HEK293 (cell line): Measurements from ENCODE around the gene CADPS.

Source experiments
- CTCF ChIA-PET: fragments of 350-600 bp; formaldehyde crosslinking; extraction: SDS; loops from one replicate; lab custom pipeline; 2021; ENCODE audit warnings: antibody characterized with exemption; lab: Yijun Ruan, JAX
- POLR2A ChIA-PET: fragments of 300-600 bp; formaldehyde crosslinking; extraction: SDS; loops from one replicate; lab custom pipeline; 2020; ENCODE audit warnings: antibody characterized with exemption, inconsistent platforms; lab: Yijun Ruan, JAX
- H3K27ac ChIP-seq: fragments of 200-500 bp; sonication (Bioruptor generic); 2 replicates; pipeline ENCODE4 v1.5.1; 2014; ENCODE audit warnings: low read depth, low read length, control low read depth, inconsistent platforms; ENCODE audit errors: extremely low read depth
- H3K36me3 ChIP-seq, 2 experiments: fragments of 200-500 bp in 1 of 2; sonication (Bioruptor generic) in 1 of 2; 1 replicate in 1 of 2; 2 replicates in 1 of 2; pipeline ENCODE4 v1.5.1; 2014 to 2017; ENCODE audit warnings: inconsistent platforms in 2 of 2, low read length in 2 of 2; ENCODE audit not compliant: control insufficient read depth in 2 of 2, insufficient read depth in 1 of 2
- H3K4me1 ChIP-seq: fragments of 200-500 bp; sonication (Bioruptor generic); 2 replicates; pipeline ENCODE4 v1.5.1; 2014; ENCODE audit warnings: mild to moderate bottlenecking, low read length, inconsistent platforms; ENCODE audit not compliant: control insufficient read depth, insufficient read depth
- H3K4me3 ChIP-seq: 2 replicates; pipeline ENCODE4 v1.5.1; 2011; ENCODE audit warnings: low read depth, mild to moderate bottlenecking, control low read depth, low read length, moderate library complexity
- H3K9me3 ChIP-seq: fragments of 200-500 bp; sonication (Bioruptor generic); 2 replicates; pipeline ENCODE4 v1.5.1; 2014; ENCODE audit warnings: low read depth, low read length, inconsistent platforms; ENCODE audit not compliant: control insufficient read depth, insufficient read depth
- ATF2 ChIP-seq: fragments of 450-650 bp; formaldehyde crosslinking; IDR thresholded peaks from 2 replicates; pipeline ENCODE4 v1.5.1; 2016; ENCODE audit warnings: missing biosample characterization, missing genetic modification characterization, low read depth
- FEZF1 ChIP-seq: fragments of 450-650 bp; formaldehyde crosslinking; IDR thresholded peaks from 2 replicates; pipeline ENCODE4 v1.5.1; 2016; ENCODE audit warnings: missing biosample characterization, missing genetic modification characterization
- GLIS1 ChIP-seq: fragments of 450-650 bp; formaldehyde crosslinking; IDR thresholded peaks from 2 replicates; pipeline ENCODE4 v1.5.1; 2016; ENCODE audit warnings: missing biosample characterization, missing genetic modification characterization
- HOXA7 ChIP-seq: sonication (generic); formaldehyde crosslinking; IDR thresholded peaks from 2 replicates; pipeline ENCODE4 v1.8.1; 2022; ENCODE audit warnings: missing genetic modification reagents, borderline replicate concordance
- IKZF3 ChIP-seq: fragments of 450-650 bp; IDR thresholded peaks from 2 replicates; pipeline ENCODE4 v1.5.0; 2018; ENCODE audit warnings: missing biosample characterization, mild to moderate bottlenecking, missing genetic modification characterization, moderate library complexity
- PATZ1 ChIP-seq: fragments of 450-650 bp; formaldehyde crosslinking; IDR thresholded peaks from 2 replicates; pipeline ENCODE4 v1.5.1; 2016; ENCODE audit warnings: missing biosample characterization, missing genetic modification characterization
- SCRT1 ChIP-seq: fragments of 450-650 bp; formaldehyde crosslinking; IDR thresholded peaks from 2 replicates; pipeline ENCODE4 v1.5.1; 2016; ENCODE audit warnings: missing biosample characterization, missing genetic modification characterization, borderline replicate concordance
- YY1 ChIP-seq: fragments of 450-650 bp; formaldehyde crosslinking; IDR thresholded peaks from 2 replicates; pipeline ENCODE4 v1.5.1; 2018; ENCODE audit warnings: missing biosample characterization, missing genetic modification characterization
- ZBTB1 ChIP-seq: fragments of 450-650 bp; formaldehyde crosslinking; IDR thresholded peaks from 2 replicates; pipeline ENCODE4 v1.5.1; 2016; ENCODE audit warnings: missing biosample characterization, missing genetic modification characterization
- ZBTB26 ChIP-seq: fragments of 450-650 bp; formaldehyde crosslinking; optimal IDR thresholded peaks from 2 replicates; pipeline ENCODE3; 2016; ENCODE audit warnings: missing biosample characterization, mild to moderate bottlenecking, missing genetic modification characterization
- ZFHX2 ChIP-seq: fragments of 450-650 bp; formaldehyde crosslinking; conservative IDR thresholded peaks from 2 replicates; pipeline ENCODE4 v1.5.1; 2016; ENCODE audit warnings: missing biosample characterization, missing genetic modification characterization
- ZFP41 ChIP-seq: fragments of 450-650 bp; formaldehyde crosslinking; IDR thresholded peaks from 2 replicates; pipeline ENCODE4 v1.5.1; 2016; ENCODE audit warnings: missing biosample characterization, missing genetic modification characterization, borderline replicate concordance
- ZIC2 ChIP-seq: fragments of 450-650 bp; formaldehyde crosslinking; IDR thresholded peaks from 2 replicates; pipeline ENCODE4 v1.5.1; 2016; ENCODE audit warnings: missing biosample characterization, missing genetic modification characterization
- ZNF138 ChIP-seq: fragments of 450-650 bp; formaldehyde crosslinking; IDR thresholded peaks from 2 replicates; pipeline ENCODE4 v1.5.1; 2016; ENCODE audit warnings: missing biosample characterization, missing genetic modification characterization, borderline replicate concordance
- ZNF155 ChIP-seq: fragments of 450-650 bp; formaldehyde crosslinking; IDR thresholded peaks from 2 replicates; pipeline ENCODE4 v1.5.1; 2016; ENCODE audit warnings: missing biosample characterization, missing genetic modification characterization
- ZNF423 ChIP-seq: fragments of 450-650 bp; formaldehyde crosslinking; IDR thresholded peaks from 2 replicates; pipeline ENCODE4 v1.5.1; 2016; ENCODE audit warnings: missing biosample characterization, missing genetic modification characterization
- ZNF514 ChIP-seq: fragments of 450-650 bp; formaldehyde crosslinking; IDR thresholded peaks from 2 replicates; pipeline ENCODE4 v1.5.1; 2016; ENCODE audit warnings: missing biosample characterization, missing genetic modification characterization
- ZNF521 ChIP-seq: fragments of 450-650 bp; formaldehyde crosslinking; IDR thresholded peaks from 2 replicates; pipeline ENCODE4 v1.5.1; 2017; ENCODE audit warnings: missing biosample characterization, mild to moderate bottlenecking, missing genetic modification characterization
- ZNF548 ChIP-seq: fragments of 450-650 bp; formaldehyde crosslinking; IDR thresholded peaks from 2 replicates; pipeline ENCODE4 v1.5.1; 2016; ENCODE audit warnings: missing biosample characterization, missing genetic modification characterization
- ZNF555 ChIP-seq: fragments of 450-650 bp; formaldehyde crosslinking; conservative IDR thresholded peaks from 2 replicates; pipeline ENCODE4 v1.5.1; 2017; ENCODE audit warnings: missing biosample characterization, mild to moderate bottlenecking, missing genetic modification characterization, inconsistent platforms
- ZNF561 ChIP-seq: fragments of 450-650 bp; IDR thresholded peaks from 2 replicates; pipeline ENCODE4 v1.5.1; 2018; ENCODE audit warnings: missing biosample characterization, missing genetic modification characterization, borderline replicate concordance
- ZNF585B ChIP-seq: fragments of 450-650 bp; formaldehyde crosslinking; IDR thresholded peaks from 2 replicates; pipeline ENCODE4 v1.5.1; 2016; ENCODE audit warnings: missing biosample characterization, missing genetic modification characterization
- ZNF621 ChIP-seq: fragments of 450-650 bp; formaldehyde crosslinking; IDR thresholded peaks from 2 replicates; pipeline ENCODE4 v1.5.1; 2017; ENCODE audit warnings: missing biosample characterization, missing genetic modification characterization
- ZNF624 ChIP-seq: fragments of 450-650 bp; formaldehyde crosslinking; IDR thresholded peaks from 2 replicates; pipeline ENCODE4 v1.5.1; 2017; ENCODE audit warnings: missing biosample characterization, missing genetic modification characterization
- ZNF658 ChIP-seq: fragments of 450-650 bp; formaldehyde crosslinking; IDR thresholded peaks from 2 replicates; pipeline ENCODE4; 2016; ENCODE audit warnings: missing biosample characterization, missing genetic modification characterization
- ZNF664 ChIP-seq: fragments of 450-650 bp; formaldehyde crosslinking; IDR thresholded peaks from 2 replicates; pipeline ENCODE4 v1.5.1; 2016; ENCODE audit warnings: missing biosample characterization, missing genetic modification characterization
- ZNF792 ChIP-seq: fragments of 450-650 bp; formaldehyde crosslinking; IDR thresholded peaks from 2 replicates; pipeline ENCODE4 v1.5.1; 2016; ENCODE audit warnings: missing biosample characterization, missing genetic modification characterization
- ZNF837 ChIP-seq: fragments of 450-650 bp; formaldehyde crosslinking; IDR thresholded peaks from 2 replicates; pipeline ENCODE4 v1.5.1; 2016; ENCODE audit warnings: missing biosample characterization, missing genetic modification characterization

Gene CADPS

GRCh38 chr3:62375655-62376453, 499.4 kb downstream of the CADPS start (continued):
- TF ChIP-seq IKZF3 (tag by site-specific recombination) = no peak
- no peak for TF ChIP-seq ZNF423
- no peak for TF ChIP-seq ZNF837 (tag by site-specific recombination)
- TF ChIP-seq ZNF514 = no peak
- TF ChIP-seq ZNF548 (tag by site-specific recombination) = no peak
- no peak for TF ChIP-seq ZBTB1 (tag by site-specific recombination)
- no peak for TF ChIP-seq ATF2 (tag by site-specific recombination)

- Histone ChIP-seq H3K27ac (no peak overlapping the region), H3K9me3 (no peaks in the 10 kb centered on the region), H3K36me3 (no peaks in the 10 kb centered on the region), H3K4me3 (no peak overlapping the region), H3K4me1 (no peaks in the 10 kb centered on the region; the same call in 1 of the 2 replicates)
- ChIA-PET CTCF (no interaction called here), POLR2A (no interaction called here)
- no peak for TF ChIP-seq YY1
- TF ChIP-seq ZFP41 (tag by site-specific recombination) = no peak
- TF ChIP-seq ZNF624 (tag by site-specific recombination) = no peak
- TF ChIP-seq HOXA7 (CRISPR knock-in tag) = no peak
- TF ChIP-seq GLIS1 = no peak
- no peak for TF ChIP-seq ZNF555 (tag by site-specific recombination)
- TF ChIP-seq ZFHX2 = no peak
- no peak for TF ChIP-seq ZBTB26 (tag by site-specific recombination)
- no peak for TF ChIP-seq ZNF792 (tag by site-specific recombination)
- no peak for TF ChIP-seq FEZF1 (tag by site-specific recombination)
- TF ChIP-seq ZNF658 (tag by site-specific recombination) = no peak
- no peak for TF ChIP-seq ZNF621 (tag by site-specific recombination)
Measured at GRCh38 chr3:62374341-62375218, 500.6 kb downstream of the CADPS start.

- H3K4me1 ChIP-seq = no peaks in the 10 kb centered on the region; the same call in 1 of the 2 replicates
- POLR2A ChIA-PET = no interaction called here
- TF ChIP-seq ZNF664 (tag by site-specific recombination) (no peak), ZIC2 (tag by site-specific recombination) (no peak), ZNF585B (tag by site-specific recombination) (no peak), ZNF155 (tag by site-specific recombination) (no peak), ZNF521 (no peak), ZNF561 (tag by site-specific recombination) (no peak), ZNF138 (tag by site-specific recombination) (no peak), ZNF548 (tag by site-specific recombination) (no peak), PATZ1 (tag by site-specific recombination) (no peak), SCRT1 (tag by site-specific recombination) (no peak)
Measured at GRCh38 chr3:62373714-62374333, 501.4 kb downstream of the CADPS start.

More at GRCh38 chr3:62373714-62374333, 501.4 kb downstream of the CADPS start:
- CTCF ChIA-PET = no interaction called here
- Histone ChIP-seq H3K36me3 (no peaks in the 10 kb centered on the region), H3K27ac (no peak overlapping the region), H3K4me3 (no peak overlapping the region), H3K9me3 (no peaks in the 10 kb centered on the region)
